Endothelial cell of umbilical vein (primary cell): Measurements from ENCODE around the gene TRPC5OS. TPM values are rescaled to one million over a fixed set of nuclear protein-coding genes. Genes with fewer than 3 reads are reported as not detected.

Experiments used
- BruUV-seq: library from RNA; stranded (reverse); fragments of 400-500 nt; replicated peaks from 2 replicates; lab custom pipeline; 2021; lab: Mats Ljungman, UMichigan
- CTCF ChIA-PET: fragments of 300-600, 350-600 bp; sonication (Branson Sonifier 250); formaldehyde crosslinking; loops from one replicate; lab custom pipeline; 2021; ENCODE audit warnings: antibody characterized with exemption, inconsistent platforms; lab: Charles Lee
- POLR2A ChIA-PET: fragments of 300-600, 350-600 bp; sonication (Branson Sonifier 250); formaldehyde crosslinking; loops from one replicate; lab custom pipeline; 2021; ENCODE audit warnings: antibody characterized with exemption, inconsistent platforms; lab: Charles Lee
- DNase-seq: peaks from one replicate; pipeline ENCODE4 v3.0.0-alpha.2; 2011; ENCODE audit warnings: low read depth, low spot score
- FAIRE-seq: peaks from 2 replicates; lab custom pipeline; 2011; peaks lifted over from hg19 to GRCh38; lab: Jason Lieb, UNC
- H2AFZ ChIP-seq: 2 replicates; pipeline ENCODE4 v1.6.0; 2012; ENCODE audit warnings: low read depth, low read length, control low read depth, inconsistent platforms
- H3K27ac ChIP-seq: 2 replicates; pipeline ENCODE4 v1.5.1; 2011; ENCODE audit warnings: low read depth, mild to moderate bottlenecking, control low read depth, low read length, moderate library complexity; ENCODE audit not compliant: insufficient read depth
- H3K27me3 ChIP-seq, 2 experiments: 2 replicates each; pipeline versions ENCODE4 v1.6.0 to v1.6.1; 2011; ENCODE audit warnings: low read length in 2 of 2, mixed read lengths in 1 of 2; ENCODE audit not compliant: control insufficient read depth in 2 of 2, insufficient read depth in 2 of 2
- H3K36me3 ChIP-seq, 2 experiments: 2 replicates in 1 of 2; 3 replicates in 1 of 2; pipeline ENCODE4 v1.5.1; 2011; ENCODE audit warnings: low read length in 2 of 2, mild to moderate bottlenecking in 1 of 2, moderate library complexity in 1 of 2; ENCODE audit not compliant: control insufficient read depth in 2 of 2, insufficient read depth in 2 of 2; ENCODE audit errors: extremely low read depth in 1 of 2
- H3K4me1 ChIP-seq: 3 replicates; pipeline ENCODE4 v1.5.1; 2011; ENCODE audit warnings: mild to moderate bottlenecking, low read length; ENCODE audit not compliant: control insufficient read depth, insufficient read depth; ENCODE audit errors: extremely low read depth
- H3K4me2 ChIP-seq: 2 replicates; pipeline ENCODE4 v1.6.1; 2011; ENCODE audit warnings: low read length, control low read depth, mixed read lengths; ENCODE audit not compliant: insufficient read depth
- H3K4me3 ChIP-seq, 3 experiments: fragments of 200-600 bp in 1 of 3; sonication (generic), shearing (Covaris generic) in 1 of 3; replicated peaks in 1 of 3; 2 replicates each; pipeline ENCODE4 v1.5.1; 2011 to 2016; ENCODE audit warnings: control low read depth in 3 of 3, low read length in 3 of 3, mild to moderate bottlenecking in 2 of 3, inconsistent platforms in 1 of 3, low read depth in 1 of 3, moderate library complexity in 1 of 3; ENCODE audit not compliant: insufficient read depth in 1 of 3
- H3K79me2 ChIP-seq: 2 replicates; pipeline ENCODE4 v1.6.0; 2012; ENCODE audit warnings: low read length, inconsistent platforms; ENCODE audit not compliant: control insufficient read depth, insufficient read depth
- H3K9ac ChIP-seq: replicated peaks from 2 replicates; pipeline ENCODE3; 2011; ENCODE audit warnings: low read length, control low read depth; ENCODE audit not compliant: insufficient read depth; ENCODE audit errors: extremely low read depth
- H3K9me1 ChIP-seq: replicated peaks from 3 replicates; pipeline ENCODE4 v1.6.0; 2011; ENCODE audit warnings: mild to moderate bottlenecking, low read length; ENCODE audit not compliant: control insufficient read depth, insufficient read depth; ENCODE audit errors: extremely low read depth
- H3K9me3 ChIP-seq: replicated peaks from 2 replicates; pipeline ENCODE4 v1.5.1; 2012; ENCODE audit warnings: low read length, inconsistent platforms; ENCODE audit not compliant: control insufficient read depth, insufficient read depth
- H4K20me1 ChIP-seq: replicated peaks from 2 replicates; pipeline ENCODE3; 2011; ENCODE audit warnings: mild to moderate bottlenecking, low read length; ENCODE audit not compliant: control insufficient read depth, insufficient read depth; ENCODE audit errors: extremely low read depth
- EZH2 ChIP-seq: IDR thresholded peaks from 2 replicates; pipeline ENCODE4 v1.6.1; 2012; ENCODE audit warnings: borderline replicate concordance, low read depth, mild to moderate bottlenecking, moderate library complexity, low read length, inconsistent platforms; ENCODE audit not compliant: severe bottlenecking
- GATA2 ChIP-seq: IDR thresholded peaks from 2 replicates; pipeline ENCODE4 v1.7.0; 2011; ENCODE audit warnings: low read depth, mild to moderate bottlenecking, moderate library complexity, mixed read lengths, low read length; ENCODE audit not compliant: insufficient read length, insufficient read depth
- JUN ChIP-seq: IDR thresholded peaks from 2 replicates; pipeline ENCODE4 v1.6.1; 2011; ENCODE audit warnings: borderline replicate concordance, low read depth; ENCODE audit not compliant: insufficient read length, insufficient read depth
- MYC ChIP-seq: IDR thresholded peaks from one replicate; pipeline ENCODE4 v1.6.1; 2011; ENCODE audit warnings: mild to moderate bottlenecking, low read depth, low read length
- POLR2A ChIP-seq: IDR thresholded peaks from 2 replicates; pipeline ENCODE4 v1.6.1; 2012; ENCODE audit warnings: low read depth, mild to moderate bottlenecking, control low read depth, low read length
- POLR2AphosphoS5 ChIP-seq: IDR thresholded peaks from 2 replicates; pipeline ENCODE4 v1.6.1; 2012; ENCODE audit warnings: low read depth, mild to moderate bottlenecking, control low read depth, low read length, moderate library complexity; ENCODE audit not compliant: insufficient read depth
- dilution Hi-C: fragments of 300-500 bp; cut with MboI; formaldehyde crosslinking; loops from one replicate; pipeline ENCODE4 v1.15.0; 2019; ENCODE audit warnings: low sequenced_read_pairs; ENCODE audit not compliant: extremely low pct_ligation_motif_present
- intact Hi-C: fragments of 100-400 bp; cut with micrococcal nuclease; formaldehyde crosslinking; loops from one replicate; pipeline ENCODE4 v1.10.0; 2022
- polyA plus RNA-seq, 4 experiments: library from polyadenylated mRNA; depleted of rRNA in 3 of 4; stranded (reverse) in 3 of 4; unstranded in 1 of 4; fragments of >200 nt; gene quantifications; 2 replicates each; pipeline versions ENCODE4 v1.2.1 to v1.2.3, GENCODE V29; 2011 to 2012; ENCODE audit warnings: missing spikeins in 1 of 4
- total RNA-seq: library from RNA; stranded (reverse); gene quantifications from 2 replicates; pipeline ENCODE4 v1.2.3, GENCODE V29; 2021
- TF ChIP-seq, protein P1 (sequence below), 2 donors: IDR thresholded peaks; 1 replicate in 1 of 2; 2 replicates in 1 of 2; pipeline ENCODE4 v1.5.1; 2011; ENCODE audit warnings: low read length in 2 of 2, mild to moderate bottlenecking in 2 of 2, moderate library complexity in 2 of 2, control low read depth in 1 of 2, inconsistent platforms in 1 of 2, low read depth in 1 of 2; ENCODE audit not compliant: insufficient read depth in 1 of 2; ENCODE audit errors: extremely low read depth in 1 of 2
- TF ChIP-seq, protein P2 (sequence below): IDR thresholded peaks from 2 replicates; pipeline ENCODE4 v1.6.1; 2011; ENCODE audit not compliant: insufficient read depth, insufficient read length

TRPC5OS gene
- total and polyA plus RNA-seq, 2 donors (not counting 3 experiments of a cell fraction or from before 2014, with no cell fraction given) = not detected

DNA sequence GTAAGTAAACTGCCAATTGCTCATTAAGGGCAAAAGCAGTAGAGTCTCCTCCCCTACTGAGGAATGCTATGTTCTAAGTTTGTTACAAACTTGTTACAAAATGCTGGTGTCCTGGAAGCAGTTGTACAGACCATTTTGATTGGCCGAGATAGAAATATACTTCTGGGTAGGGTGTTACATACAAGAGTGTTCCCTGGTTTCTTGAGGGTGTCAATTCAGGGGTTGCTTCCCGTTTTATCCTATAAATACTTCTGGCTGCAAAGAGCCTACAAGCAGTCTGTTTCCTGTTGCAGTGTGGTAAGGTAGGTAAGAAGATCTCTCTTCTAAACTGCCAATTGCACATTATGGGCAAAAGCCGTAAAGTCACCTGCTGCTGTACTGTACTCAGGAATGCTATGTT is 5.7 kb downstream of the TRPC5OS start:
- no peaks in the 10 kb centered on the region for H3K36me3 ChIP-seq
- ChIA-PET CTCF (no interaction called here), POLR2A (no interaction called here)
- no peak for FAIRE-seq
- H3K27ac ChIP-seq = no peak overlapping the region
- H3K9me3 ChIP-seq = no peaks in the 10 kb centered on the region
- TF ChIP-seq, protein P1, sequence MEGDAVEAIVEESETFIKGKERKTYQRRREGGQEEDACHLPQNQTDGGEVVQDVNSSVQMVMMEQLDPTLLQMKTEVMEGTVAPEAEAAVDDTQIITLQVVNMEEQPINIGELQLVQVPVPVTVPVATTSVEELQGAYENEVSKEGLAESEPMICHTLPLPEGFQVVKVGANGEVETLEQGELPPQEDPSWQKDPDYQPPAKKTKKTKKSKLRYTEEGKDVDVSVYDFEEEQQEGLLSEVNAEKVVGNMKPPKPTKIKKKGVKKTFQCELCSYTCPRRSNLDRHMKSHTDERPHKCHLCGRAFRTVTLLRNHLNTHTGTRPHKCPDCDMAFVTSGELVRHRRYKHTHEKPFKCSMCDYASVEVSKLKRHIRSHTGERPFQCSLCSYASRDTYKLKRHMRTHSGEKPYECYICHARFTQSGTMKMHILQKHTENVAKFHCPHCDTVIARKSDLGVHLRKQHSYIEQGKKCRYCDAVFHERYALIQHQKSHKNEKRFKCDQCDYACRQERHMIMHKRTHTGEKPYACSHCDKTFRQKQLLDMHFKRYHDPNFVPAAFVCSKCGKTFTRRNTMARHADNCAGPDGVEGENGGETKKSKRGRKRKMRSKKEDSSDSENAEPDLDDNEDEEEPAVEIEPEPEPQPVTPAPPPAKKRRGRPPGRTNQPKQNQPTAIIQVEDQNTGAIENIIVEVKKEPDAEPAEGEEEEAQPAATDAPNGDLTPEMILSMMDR (IDR thresholded peaks at IDR 0.05; ENCODE audit: extremely low read depth in 1 of 2, insufficient read depth in 1 of 2, low read depth in 1 of 2, low read length in 2 of 2) = no peak
- TF ChIP-seq GATA2 = no peak
- TF ChIP-seq EZH2 = no peak
- TF ChIP-seq, protein P2, sequence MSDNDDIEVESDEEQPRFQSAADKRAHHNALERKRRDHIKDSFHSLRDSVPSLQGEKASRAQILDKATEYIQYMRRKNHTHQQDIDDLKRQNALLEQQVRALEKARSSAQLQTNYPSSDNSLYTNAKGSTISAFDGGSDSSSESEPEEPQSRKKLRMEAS = no peak
- no peak for TF ChIP-seq JUN
- no peak for TF ChIP-seq MYC
- no peak for TF ChIP-seq POLR2AphosphoS5
- no peak for TF ChIP-seq POLR2A
- no peak overlapping the region for H3K9ac ChIP-seq
- no peak overlapping the region for H2AFZ ChIP-seq
- intact Hi-C loops (no loop called here), dilution Hi-C loops (no loop called here)
- no peak overlapping the region for H3K4me2 ChIP-seq
- no TSS peak for BruUV-seq
- H3K9me1 ChIP-seq = no peaks in the 10 kb centered on the region
- no peaks in the 10 kb centered on the region for H4K20me1 ChIP-seq
- no peaks in the 10 kb centered on the region for H3K4me1 ChIP-seq
- no peaks in the 10 kb centered on the region for H3K79me2 ChIP-seq
- no peak overlapping the region for H3K4me3 ChIP-seq
- DNase-seq = no peak
- H3K27me3 ChIP-seq = no peaks in the 10 kb centered on the region
